ENCODE measurements around the gene SLAMF9. TPM values are rescaled to one million over a fixed set of nuclear protein-coding genes. Genes with fewer than 3 reads are reported as not detected.

The SLAMF9 gene
- total and polyA plus RNA-seq, 8 donors: not detected

GRCh38 chr1:159933347-159933746 is 20.7 kb downstream of the SLAMF9 start:
- ATAC-seq: no peak
- intact Hi-C loops (cut with DNase I): no loop called here

GRCh38 chr1:159932296-159933285 is 21.4 kb downstream of the SLAMF9 start:
- ATAC-seq (no peak), DNase-seq (peak in 1 of 4 donors; percentile 74)
- Histone ChIP-seq H3K27ac (no peak overlapping the region), H3K9me3 (no peaks in the 10 kb centered on the region), H3K36me3 (no peaks in the 10 kb centered on the region), H3K4me1 (peaks cover 11 to 20% of the 10 kb centered on the region in 2 donors), H3K27me3 (no peaks in the 10 kb centered on the region), H3K4me3 (no peak overlapping the region)
- TF ChIP-seq, protein P1, sequence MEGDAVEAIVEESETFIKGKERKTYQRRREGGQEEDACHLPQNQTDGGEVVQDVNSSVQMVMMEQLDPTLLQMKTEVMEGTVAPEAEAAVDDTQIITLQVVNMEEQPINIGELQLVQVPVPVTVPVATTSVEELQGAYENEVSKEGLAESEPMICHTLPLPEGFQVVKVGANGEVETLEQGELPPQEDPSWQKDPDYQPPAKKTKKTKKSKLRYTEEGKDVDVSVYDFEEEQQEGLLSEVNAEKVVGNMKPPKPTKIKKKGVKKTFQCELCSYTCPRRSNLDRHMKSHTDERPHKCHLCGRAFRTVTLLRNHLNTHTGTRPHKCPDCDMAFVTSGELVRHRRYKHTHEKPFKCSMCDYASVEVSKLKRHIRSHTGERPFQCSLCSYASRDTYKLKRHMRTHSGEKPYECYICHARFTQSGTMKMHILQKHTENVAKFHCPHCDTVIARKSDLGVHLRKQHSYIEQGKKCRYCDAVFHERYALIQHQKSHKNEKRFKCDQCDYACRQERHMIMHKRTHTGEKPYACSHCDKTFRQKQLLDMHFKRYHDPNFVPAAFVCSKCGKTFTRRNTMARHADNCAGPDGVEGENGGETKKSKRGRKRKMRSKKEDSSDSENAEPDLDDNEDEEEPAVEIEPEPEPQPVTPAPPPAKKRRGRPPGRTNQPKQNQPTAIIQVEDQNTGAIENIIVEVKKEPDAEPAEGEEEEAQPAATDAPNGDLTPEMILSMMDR (IDR thresholded peaks at IDR 0.05): no peak
- intact Hi-C loops (cut with DNase I): no loop called here

More at GRCh38 chr1:159933347-159933746, 20.7 kb downstream of the SLAMF9 start:
- Histone ChIP-seq H3K4me3 (no peak overlapping the region), H3K4me1 (peaks cover 11 to 23% of the 10 kb centered on the region in 2 donors), H3K36me3 (no peaks in the 10 kb centered on the region), H3K9me3 (no peaks in the 10 kb centered on the region), H3K27me3 (no peaks in the 10 kb centered on the region), H3K27ac (no peak overlapping the region)
- no peak for DNase-seq
- TF ChIP-seq, protein P1 (IDR thresholded peaks at IDR 0.05): no peak

DNA sequence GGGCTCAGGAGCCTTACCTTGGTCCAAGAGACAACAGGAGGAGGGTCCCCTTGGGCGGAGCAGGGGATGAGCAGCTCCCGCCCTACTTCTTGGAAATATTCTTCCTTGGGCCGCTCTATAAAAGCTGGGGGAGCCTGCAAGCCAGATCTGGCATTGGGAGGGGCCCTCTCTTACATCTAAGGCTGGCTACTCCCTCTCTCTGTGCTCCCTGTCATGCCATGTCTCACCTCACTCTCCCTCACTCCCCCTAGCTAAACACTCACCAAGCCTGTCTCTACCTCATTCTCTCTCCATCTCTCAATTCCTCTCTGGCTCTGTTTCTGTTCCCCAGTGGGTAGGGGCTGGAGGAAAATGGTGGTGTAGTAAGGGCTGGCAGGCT is 22.3 kb downstream of the SLAMF9 start:
- ATAC-seq: no peak
- H3K4me3 ChIP-seq: no peak overlapping the region
- DNase-seq: no peak
- H3K9me3 ChIP-seq: no peaks in the 10 kb centered on the region
- H3K27me3 ChIP-seq: no peaks in the 10 kb centered on the region
- no peak overlapping the region for H3K27ac ChIP-seq
- peaks cover 5 to 12% of the 10 kb centered on the region in 2 donors for H3K4me1 ChIP-seq
- intact Hi-C loops (cut with DNase I): no loop called here
- H3K36me3 ChIP-seq: no peaks in the 10 kb centered on the region
- TF ChIP-seq, protein P1 (IDR thresholded peaks at IDR 0.05): no peak

DNA sequence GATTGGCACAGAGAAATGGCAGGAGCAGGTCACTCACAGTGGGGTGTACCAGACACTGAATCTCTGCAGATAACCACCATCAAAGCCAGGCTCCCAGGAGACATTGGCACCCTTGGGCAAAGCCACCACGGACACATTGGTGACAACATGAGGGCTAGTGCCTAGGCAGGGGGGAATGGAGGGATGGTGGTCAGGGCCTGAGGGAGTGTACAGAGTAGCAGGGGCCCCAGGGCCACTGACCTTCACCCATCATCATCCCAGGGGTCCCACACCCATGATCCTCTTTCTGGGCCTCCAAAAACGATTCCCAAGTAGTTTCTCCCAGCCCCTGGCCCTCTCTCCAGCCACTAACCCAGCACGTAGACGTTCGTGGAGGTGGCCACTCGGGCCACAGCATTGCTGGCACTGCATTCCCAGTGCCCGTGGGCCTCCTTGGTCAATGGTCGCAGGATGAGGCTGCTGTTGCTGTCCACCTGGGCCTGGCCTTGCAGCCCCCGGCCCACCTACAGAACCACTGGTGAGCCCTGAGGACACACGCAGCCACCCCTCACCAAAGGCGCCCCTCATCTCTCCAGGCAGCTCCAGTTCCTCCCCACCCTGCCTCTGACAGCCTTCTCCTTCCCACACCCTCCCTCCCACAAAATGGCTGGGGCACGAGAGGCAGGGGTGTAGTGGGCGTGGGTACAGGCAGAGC is 22.8 kb downstream of the SLAMF9 start:
- Histone ChIP-seq H3K27ac (no peak overlapping the region), H3K4me1 (peaks cover under 1 to 10% of the 10 kb centered on the region in 2 donors), H3K36me3 (no peaks in the 10 kb centered on the region), H3K9me3 (no peaks in the 10 kb centered on the region), H3K27me3 (no peaks in the 10 kb centered on the region), H3K4me3 (no peak overlapping the region)
- intact Hi-C loops (cut with DNase I): no loop called here
- TF ChIP-seq, protein P1 (IDR thresholded peaks at IDR 0.05): no peak
- ATAC-seq: no peak
- DNase-seq: no peak

DNA sequence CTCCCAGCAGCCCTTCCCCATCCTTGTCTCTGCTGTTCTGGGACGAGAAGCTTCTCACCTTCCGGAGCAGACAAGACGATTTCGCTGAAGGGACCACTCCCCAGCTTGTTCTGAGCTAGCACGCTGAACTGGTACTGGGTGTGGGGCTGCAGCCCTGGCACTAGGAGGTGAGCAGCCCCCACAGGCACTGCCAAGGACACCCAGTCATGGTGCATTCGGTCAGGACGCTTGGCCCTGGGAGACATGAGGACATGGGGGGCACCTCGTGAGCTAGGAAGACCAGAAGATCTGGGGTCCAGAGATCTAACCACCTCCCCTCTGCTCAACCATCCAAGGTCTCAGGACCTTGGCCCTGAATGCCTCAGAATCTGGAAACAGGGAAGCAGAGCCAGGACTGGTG is 23.4 kb downstream of the SLAMF9 start:
- ATAC-seq (no peak), DNase-seq (no peak)
- Histone ChIP-seq H3K4me3 (no peak overlapping the region), H3K27me3 (no peaks in the 10 kb centered on the region), H3K27ac (no peak overlapping the region), H3K9me3 (no peaks in the 10 kb centered on the region), H3K36me3 (no peaks in the 10 kb centered on the region), H3K4me1 (peaks cover 0 to 10% of the 10 kb centered on the region in 2 donors)
- TF ChIP-seq, protein P1 (IDR thresholded peaks at IDR 0.05): no peak
- intact Hi-C loops (cut with DNase I): no loop called here
